Breast epithelium (tissue), 3 donors: ENCODE data around the gene ANO7.

Experiments
- CTCF ChIP-seq, 3 donors: fragments of 450-650 bp; IDR thresholded peaks; one replicate each; pipeline ENCODE4 v1.5.1; 2016 to 2017; ENCODE audit warnings: antibody characterized with exemption in 3 of 3, mild to moderate bottlenecking in 3 of 3, moderate library complexity in 3 of 3
- POLR2A ChIP-seq: fragments of 450-650 bp; IDR thresholded peaks from one replicate; pipeline ENCODE4 v1.6.1; 2016; ENCODE audit warnings: antibody characterized with exemption, mild to moderate bottlenecking, moderate library complexity
- POLR2AphosphoS5 ChIP-seq, 3 donors: sonication (generic); formaldehyde crosslinking; IDR thresholded peaks; one replicate each; pipeline ENCODE4 v1.6.1; 2017; ENCODE audit warnings: antibody characterized with exemption in 3 of 3

GRCh38 chr2:241146286-241146685 lies 42.2 kb upstream of the ANO7 start:
- TF ChIP-seq POLR2AphosphoS5 (IDR thresholded peaks at IDR 0.05) (no peak), POLR2A (no peak), CTCF (IDR thresholded peaks at IDR 0.05) (no peak)
